Right atrium auricular region (tissue), 2 donors: ENCODE data around the gene SNAP29. TPM values are rescaled to one million over a fixed set of nuclear protein-coding genes. Genes with fewer than 3 reads are reported as not detected.

Source experiments
- DNase-seq: peaks from one replicate; pipeline ENCODE4 v3.0.0-alpha.2; 2019; ENCODE audit warnings: low spot score
- H3K27ac ChIP-seq, 2 donors: fragments of 200-600 bp; sonication (generic); 1 replicate in 1 of 2; 2 replicates in 1 of 2; pipeline ENCODE4 v1.5.1; 2016 to 2019
- H3K27me3 ChIP-seq, 2 donors: fragments of 200-600 bp; sonication (generic); one replicate each; pipeline versions ENCODE4 v1.5.1 to v1.6.0; 2017 to 2019
- H3K36me3 ChIP-seq: fragments of 200-600 bp; sonication (generic); one replicate; pipeline ENCODE4 v1.5.1; 2016
- H3K4me1 ChIP-seq, 2 donors: fragments of 200-600 bp; sonication (generic); one replicate each; pipeline versions ENCODE4 v1.5.1 to v1.6.0; 2017 to 2019
- H3K4me3 ChIP-seq, 2 donors: fragments of 200-600 bp; sonication (generic); 1 replicate in 1 of 2; 2 replicates in 1 of 2; pipeline ENCODE4 v1.5.1; 2017 to 2019; ENCODE audit warnings: mild to moderate bottlenecking in 1 of 2, moderate library complexity in 1 of 2
- H3K9me3 ChIP-seq, 2 donors: fragments of 200-600 bp; sonication (generic); one replicate each; pipeline ENCODE4 v1.5.1; 2019
- CTCF ChIP-seq, 2 donors: fragments of 200-600 bp; sonication (generic); IDR thresholded peaks; one replicate each; pipeline ENCODE4 v1.5.1; 2019; ENCODE audit warnings: antibody characterized with exemption in 2 of 2
- total RNA-seq, 2 donors: library from RNA; depleted of rRNA; stranded (reverse); fragments of >200 nt; gene quantifications; one replicate each; pipeline ENCODE4 v1.1.0, GENCODE V29; 2016

SNAP29 gene
- total RNA-seq, 2 donors from 2014 or later, result 20.8 to 26.0 TPM

- Histone ChIP-seq H3K9me3 (no peaks in the 10 kb centered on the region), H3K27me3 (no peaks in the 10 kb centered on the region), H3K4me1 (peaks cover 0 to 47% of the 10 kb centered on the region in 2 donors), H3K4me3 (peak overlapping the region; percentile 69 to 78), H3K36me3 (no peaks in the 10 kb centered on the region), H3K27ac (no peak overlapping the region)
- no peak for TF ChIP-seq CTCF (IDR thresholded peaks at IDR 0.05)
- no peak for DNase-seq
These were observed 60.9 kb downstream of the SNAP29 start for GRCh38 chr22:20919718-20920117.

- H3K4me3 ChIP-seq, result peak overlapping the region in 1 of 2 donors; percentile 78
These were observed 62.0 kb downstream of the SNAP29 start for GRCh38 chr22:20920881-20921203.

GRCh38 chr22:20922141-20922751 is 63.4 kb downstream of the SNAP29 start:
- Histone ChIP-seq H3K9me3 (no peaks in the 10 kb centered on the region), H3K4me1 (peaks cover 0 to 53% of the 10 kb centered on the region in 2 donors), H3K36me3 (no peaks in the 10 kb centered on the region), H3K27me3 (no peaks in the 10 kb centered on the region), H3K4me3 (no peak overlapping the region), H3K27ac (no peak overlapping the region)
- no peak for DNase-seq
- TF ChIP-seq CTCF (IDR thresholded peaks at IDR 0.05), result no peak

More at GRCh38 chr22:20920881-20921203, 62.0 kb downstream of the SNAP29 start:
- H3K4me1 ChIP-seq, result peaks cover 0 to 51% of the 10 kb centered on the region in 2 donors
- no peaks in the 10 kb centered on the region for H3K27me3 ChIP-seq
- H3K36me3 ChIP-seq, result no peaks in the 10 kb centered on the region
- no peak overlapping the region for H3K27ac ChIP-seq
- H3K9me3 ChIP-seq, result no peaks in the 10 kb centered on the region
- no peak for TF ChIP-seq CTCF (IDR thresholded peaks at IDR 0.05)
- no peak for DNase-seq

- no peaks in the 10 kb centered on the region for H3K27me3 ChIP-seq
- no peak for DNase-seq
- H3K4me3 ChIP-seq, result no peak overlapping the region
- TF ChIP-seq CTCF (IDR thresholded peaks at IDR 0.05), result no peak
- H3K27ac ChIP-seq, result no peak overlapping the region
- H3K36me3 ChIP-seq, result no peaks in the 10 kb centered on the region
- H3K4me1 ChIP-seq, result peaks cover 0 to 29% of the 10 kb centered on the region in 2 donors
- no peaks in the 10 kb centered on the region for H3K9me3 ChIP-seq
These were observed 67.4 kb downstream of the SNAP29 start for GRCh38 chr22:20926243-20926642.

- no peak overlapping the region for H3K4me3 ChIP-seq
- peaks cover 0 to 14% of the 10 kb centered on the region in 2 donors for H3K4me1 ChIP-seq
- no peak for DNase-seq
- H3K27ac ChIP-seq, result no peak overlapping the region
- TF ChIP-seq CTCF (IDR thresholded peaks at IDR 0.05), result no peak
- no peaks in the 10 kb centered on the region for H3K9me3 ChIP-seq
- H3K27me3 ChIP-seq, result no peaks in the 10 kb centered on the region
- no peaks in the 10 kb centered on the region for H3K36me3 ChIP-seq
These were observed 69.2 kb downstream of the SNAP29 start for GRCh38 chr22:20927940-20928572.
